GM12865 (cell line): ENCODE results near the gene MKNK2.
A peak's percentile ranks its signal among the peaks of the same experiment; 100 is the strongest.

Source experiments
- DNase-seq: peaks from one replicate; pipeline ENCODE4 v3.0.0; 2010; ENCODE audit warnings: low read depth
- H3K4me3 ChIP-seq: 2 replicates; pipeline ENCODE4 v1.5.1; 2011; ENCODE audit warnings: mild to moderate bottlenecking, low read depth, low read length, control low read depth
- CTCF ChIP-seq: IDR thresholded peaks from 2 replicates; pipeline ENCODE4 v1.5.1; 2011; ENCODE audit warnings: low read length, control low read depth, low read depth, inconsistent platforms; ENCODE audit not compliant: insufficient read depth; ENCODE audit errors: missing control alignments

MKNK2 gene

GRCh38 chr19:2050991-2051772 lies at the start of gene MKNK2:
MKNK2 (minus strand) TSS chr19:2051244; CDS start chr19:2050851, 393 bp downstream.
- peak; percentile 95 for DNase-seq
- peak within 1 kb of the TSS; percentile 93 for H3K4me3 ChIP-seq
- peak; percentile 55 for TF ChIP-seq CTCF

- DNase-seq = no peak
- TF ChIP-seq CTCF = no peak
- H3K4me3 ChIP-seq = no peak overlapping the region
These were observed 49.6 kb upstream of the MKNK2 start for GRCh38 chr19:2100719-2101061.

- no peak for TF ChIP-seq CTCF
- no peak overlapping the region for H3K4me3 ChIP-seq
- DNase-seq = no peak
These were observed 49.1 kb upstream of the MKNK2 start for GRCh38 chr19:2099937-2100718.

- no peak for DNase-seq
- H3K4me3 ChIP-seq = no peak overlapping the region
- TF ChIP-seq CTCF = no peak
These were observed 48.0 kb upstream of the MKNK2 start for GRCh38 chr19:2099054-2099501.

GRCh38 chr19:2097886-2098327 lies 46.9 kb upstream of the MKNK2 start:
- no peak for TF ChIP-seq CTCF
- H3K4me3 ChIP-seq = peak overlapping the region; percentile 63
- no peak for DNase-seq

GRCh38 chr19:2097203-2097885 lies 46.3 kb upstream of the MKNK2 start:
- peak; percentile 68 for DNase-seq
- H3K4me3 ChIP-seq = peak overlapping the region; percentile 63
- TF ChIP-seq CTCF = no peak
